ENCODE results near the gene FBXL19.

Gene FBXL19

GRCh38 chr16:30922420-30922959 is 882 bp upstream of the FBXL19 start:
- no peak for TF ChIP-seq CTCF (IDR thresholded peaks at IDR 0.05)
- peak overlapping the region; percentile 99 for H3K4me2 ChIP-seq (ENCODE audit: low read length)
- H3K79me2 ChIP-seq = no peaks in the 10 kb centered on the region
- no peaks in the 10 kb centered on the region for H3K36me3 ChIP-seq (ENCODE audit: control insufficient read depth, insufficient read depth, low read length)
- peak overlapping the region; percentile 93 for H2AFZ ChIP-seq
- H3K9ac ChIP-seq = no peak overlapping the region
- H3K27ac ChIP-seq = peak overlapping the region; percentile 96
- peaks cover 6% of the 10 kb centered on the region for H3K4me1 ChIP-seq
- H3K9me3 ChIP-seq (ENCODE audit: control insufficient read depth, low read length) = no peaks in the 10 kb centered on the region
- H3K27me3 ChIP-seq (ENCODE audit: control insufficient read depth, insufficient read depth, low read length) = no peaks in the 10 kb centered on the region
- peak overlapping the region; percentile 87 for H3K4me3 ChIP-seq (ENCODE audit: low read depth, low read length)

- TF ChIP-seq CTCF (IDR thresholded peaks at IDR 0.05) = no peak
Observed at GRCh38 chr16:30922960-30923535, 324 bp upstream of the FBXL19 start.

GRCh38 chr16:30924076-30924912 is 922 bp downstream of the FBXL19 start:
- Histone ChIP-seq H3K4me1 (peaks cover 6% of the 10 kb centered on the region), H2AFZ (peak overlapping the region; percentile 10), H3K9ac (no peak overlapping the region), H3K4me3 (ENCODE audit: low read depth, low read length) (peak overlapping the region; percentile 78), H3K36me3 (ENCODE audit: control insufficient read depth, insufficient read depth, low read length) (no peaks in the 10 kb centered on the region), H3K9me3 (ENCODE audit: control insufficient read depth, low read length) (no peaks in the 10 kb centered on the region), H3K4me2 (ENCODE audit: low read length) (peak overlapping the region; percentile 65), H3K79me2 (no peaks in the 10 kb centered on the region), H3K27me3 (ENCODE audit: control insufficient read depth, insufficient read depth, low read length) (no peaks in the 10 kb centered on the region), H3K27ac (peak overlapping the region; percentile 13)
- no peak for TF ChIP-seq CTCF (IDR thresholded peaks at IDR 0.05)

More at GRCh38 chr16:30922960-30923535, 324 bp upstream of the FBXL19 start:
- H3K79me2 ChIP-seq = no peaks in the 10 kb centered on the region
- H3K4me2 ChIP-seq (ENCODE audit: low read length) = peak overlapping the region; percentile 65
- H3K4me1 ChIP-seq = peaks cover 6% of the 10 kb centered on the region
- peak overlapping the region; percentile 78 for H3K4me3 ChIP-seq (ENCODE audit: low read depth, low read length)
- peak overlapping the region; percentile 93 for H2AFZ ChIP-seq
- H3K36me3 ChIP-seq (ENCODE audit: control insufficient read depth, insufficient read depth, low read length) = no peaks in the 10 kb centered on the region
- H3K9me3 ChIP-seq (ENCODE audit: control insufficient read depth, low read length) = no peaks in the 10 kb centered on the region
- H3K9ac ChIP-seq = no peak overlapping the region
- no peaks in the 10 kb centered on the region for H3K27me3 ChIP-seq (ENCODE audit: control insufficient read depth, insufficient read depth, low read length)
- peak overlapping the region; percentile 96 for H3K27ac ChIP-seq

GRCh38 chr16:30924913-30925631 is 1.7 kb downstream of the FBXL19 start:
- H3K79me2 ChIP-seq = no peaks in the 10 kb centered on the region
- no peaks in the 10 kb centered on the region for H3K9me3 ChIP-seq (ENCODE audit: control insufficient read depth, low read length)
- peaks cover 6% of the 10 kb centered on the region for H3K4me1 ChIP-seq
- peak overlapping the region; percentile 13 for H3K27ac ChIP-seq
- H3K9ac ChIP-seq = no peak overlapping the region
- H3K4me3 ChIP-seq (ENCODE audit: low read depth, low read length) = peak overlapping the region; percentile 37
- H2AFZ ChIP-seq = no peak overlapping the region
- peak overlapping the region; percentile 65 for H3K4me2 ChIP-seq (ENCODE audit: low read length)
- no peaks in the 10 kb centered on the region for H3K36me3 ChIP-seq (ENCODE audit: control insufficient read depth, insufficient read depth, low read length)
- TF ChIP-seq CTCF (IDR thresholded peaks at IDR 0.05) = no peak
- no peaks in the 10 kb centered on the region for H3K27me3 ChIP-seq (ENCODE audit: control insufficient read depth, insufficient read depth, low read length)
